ENCODE data around the gene SMIM11.

The SMIM11 gene

DNA sequence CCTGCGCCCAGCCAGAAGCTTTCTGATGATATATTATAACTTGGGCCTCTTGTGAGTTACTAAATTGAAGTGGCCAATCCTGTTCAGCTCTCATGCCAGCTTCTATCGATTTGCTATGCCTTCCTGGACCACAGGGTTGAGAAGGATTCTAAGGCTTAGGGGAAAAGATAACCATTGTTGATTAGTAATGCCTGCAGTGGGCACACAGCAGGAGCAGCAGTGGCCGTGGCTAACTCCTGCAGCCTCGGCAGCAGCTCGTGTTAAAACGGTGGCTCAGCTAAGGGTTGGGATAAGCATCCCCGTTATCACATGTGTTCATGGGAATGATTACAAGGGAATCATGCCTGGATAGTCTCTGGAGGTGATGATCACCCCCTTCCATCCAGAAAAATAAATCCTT lies 32.0 kb upstream of the SMIM11 start:
- H3K9me3 ChIP-seq (ENCODE audit: insufficient read depth, low read depth, low read length), result no peaks in the 10 kb centered on the region
- no peak overlapping the region for H3K9ac ChIP-seq (ENCODE audit: low read depth, low read length)
- no peaks in the 10 kb centered on the region for H3K4me1 ChIP-seq (ENCODE audit: insufficient read depth, low read length)
- no peaks in the 10 kb centered on the region for H3K36me3 ChIP-seq (ENCODE audit: insufficient read depth, low read depth, low read length)
- no peaks in the 10 kb centered on the region for H3K27me3 ChIP-seq (ENCODE audit: insufficient read depth, low read length)
- no peak overlapping the region for H3K27ac ChIP-seq (ENCODE audit: low read length)
- H3K4me3 ChIP-seq (ENCODE audit: low read length), result no peak overlapping the region

DNA sequence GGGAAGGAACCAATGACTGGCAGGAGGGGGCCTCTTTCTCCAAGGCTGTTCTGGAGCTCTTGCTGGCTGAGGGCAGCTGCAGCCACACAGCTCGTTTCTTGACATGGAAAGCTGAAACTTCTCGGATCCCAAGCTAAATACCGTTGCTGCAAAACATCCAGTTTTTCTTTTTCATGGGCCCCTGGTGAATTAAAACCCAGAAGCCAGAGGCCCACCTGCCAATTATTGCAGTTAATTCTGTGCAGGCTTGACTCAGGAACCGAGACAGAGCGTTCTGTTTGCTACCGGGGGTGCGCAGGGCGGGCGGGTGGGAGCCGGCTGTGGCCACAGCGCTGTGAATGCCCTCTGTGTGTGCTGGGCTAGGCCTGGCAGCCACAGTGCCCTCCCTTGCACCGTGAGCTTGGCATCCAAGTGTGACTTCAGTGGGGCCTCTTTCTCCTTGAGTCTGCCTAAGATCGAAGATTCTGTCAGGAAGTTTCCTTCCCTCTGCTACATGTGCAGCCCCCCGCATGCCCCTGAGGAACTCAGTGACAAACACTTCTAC lies 31.4 kb upstream of the SMIM11 start:
- Histone ChIP-seq H3K4me1 (ENCODE audit: insufficient read depth, low read length) (no peaks in the 10 kb centered on the region), H3K36me3 (ENCODE audit: insufficient read depth, low read depth, low read length) (no peaks in the 10 kb centered on the region), H3K9ac (ENCODE audit: low read depth, low read length) (no peak overlapping the region), H3K27ac (ENCODE audit: low read length) (no peak overlapping the region), H3K27me3 (ENCODE audit: insufficient read depth, low read length) (no peaks in the 10 kb centered on the region), H3K4me3 (ENCODE audit: low read length) (no peak overlapping the region), H3K9me3 (ENCODE audit: insufficient read depth, low read depth, low read length) (no peaks in the 10 kb centered on the region)

DNA sequence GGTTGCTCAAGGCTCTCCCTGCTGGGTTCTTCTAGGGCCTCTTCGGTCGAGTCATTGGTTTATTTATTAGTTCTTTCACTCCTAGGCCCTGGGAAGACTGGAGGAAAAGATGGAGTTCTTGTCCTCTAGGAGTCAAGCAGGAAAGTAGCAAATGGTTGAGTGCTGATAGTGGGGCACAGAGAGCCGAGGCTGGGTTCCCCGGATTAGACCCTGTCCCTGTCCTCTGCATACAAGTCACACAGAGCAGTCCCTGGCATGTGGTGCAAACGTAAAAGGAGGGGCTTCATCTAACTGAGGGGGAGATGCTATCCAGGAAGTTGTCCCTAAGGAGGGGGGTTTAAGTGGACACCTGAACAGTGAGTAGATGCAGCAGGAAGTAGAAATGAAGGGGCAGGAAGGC lies 30.7 kb upstream of the SMIM11 start:
- Histone ChIP-seq H3K9ac (ENCODE audit: low read depth, low read length) (no peak overlapping the region), H3K4me3 (ENCODE audit: low read length) (no peak overlapping the region), H3K4me1 (ENCODE audit: insufficient read depth, low read length) (no peaks in the 10 kb centered on the region), H3K9me3 (ENCODE audit: insufficient read depth, low read depth, low read length) (no peaks in the 10 kb centered on the region), H3K36me3 (ENCODE audit: insufficient read depth, low read depth, low read length) (no peaks in the 10 kb centered on the region), H3K27ac (ENCODE audit: low read length) (no peak overlapping the region), H3K27me3 (ENCODE audit: insufficient read depth, low read length) (no peaks in the 10 kb centered on the region)

DNA sequence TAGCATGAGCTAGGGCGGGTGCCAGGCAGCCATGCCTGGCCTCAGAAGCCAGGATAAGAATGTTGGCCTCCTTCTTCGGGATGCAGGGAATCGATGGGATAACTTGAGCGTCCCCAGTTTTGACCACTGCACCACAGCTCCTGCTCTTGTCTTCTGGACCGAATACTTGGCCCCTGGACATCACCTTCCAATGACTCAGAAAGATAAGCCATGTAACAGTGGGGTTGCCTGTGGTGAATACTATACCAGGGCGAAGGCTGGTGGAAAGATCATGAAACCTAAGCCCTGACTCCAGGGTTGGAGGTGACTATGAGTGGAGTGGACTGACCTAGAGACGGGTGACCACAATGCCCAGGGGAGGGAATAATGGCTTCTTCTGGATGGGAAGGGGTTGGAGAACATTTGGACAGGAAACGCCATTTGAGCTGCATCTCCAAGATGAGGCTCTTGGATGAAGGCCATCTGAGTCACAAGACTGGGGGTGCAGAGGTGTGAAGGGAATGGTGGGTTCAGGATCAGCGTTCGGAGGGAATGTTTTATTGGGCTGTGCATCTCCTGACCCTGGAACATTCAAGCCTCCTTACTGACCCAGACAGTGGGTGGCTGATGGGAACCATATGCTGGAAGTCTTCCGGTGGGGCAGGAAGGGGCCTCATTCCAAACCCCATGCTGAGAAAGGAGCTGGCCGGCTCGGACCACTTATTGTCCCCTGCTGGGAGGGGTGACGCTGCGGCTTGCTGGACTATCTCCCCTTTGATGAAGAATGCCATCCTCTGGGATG lies 30.0 kb upstream of the SMIM11 start:
- H3K9me3 ChIP-seq (ENCODE audit: insufficient read depth, low read depth, low read length), result no peaks in the 10 kb centered on the region
- no peaks in the 10 kb centered on the region for H3K27me3 ChIP-seq (ENCODE audit: insufficient read depth, low read length)
- H3K4me1 ChIP-seq (ENCODE audit: insufficient read depth, low read length), result no peaks in the 10 kb centered on the region
- H3K27ac ChIP-seq (ENCODE audit: low read length), result no peak overlapping the region
- no peak overlapping the region for H3K9ac ChIP-seq (ENCODE audit: low read depth, low read length)
- no peaks in the 10 kb centered on the region for H3K36me3 ChIP-seq (ENCODE audit: insufficient read depth, low read depth, low read length)
- H3K4me3 ChIP-seq (ENCODE audit: low read length), result no peak overlapping the region

DNA sequence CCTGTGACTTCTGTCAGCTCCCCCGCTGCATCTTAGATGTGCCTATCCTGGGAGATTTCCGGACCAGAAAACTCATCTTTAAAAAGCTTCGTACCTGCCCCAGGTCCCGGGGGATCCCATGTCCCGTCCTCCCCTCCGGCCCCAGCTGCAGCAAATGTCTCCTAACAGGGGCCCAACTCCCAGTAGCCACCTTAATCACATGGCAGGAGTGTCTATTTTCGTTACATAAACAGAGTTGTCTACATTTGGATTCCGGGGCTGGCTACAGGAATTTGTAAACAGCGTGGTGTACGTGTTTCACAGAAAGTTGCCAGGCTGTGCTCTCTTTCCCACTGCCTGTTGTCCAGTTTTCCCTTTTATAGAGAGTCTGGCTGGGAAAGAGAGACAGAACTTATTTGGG lies 29.4 kb upstream of the SMIM11 start:
- Histone ChIP-seq H3K27me3 (ENCODE audit: insufficient read depth, low read length) (no peaks in the 10 kb centered on the region), H3K9ac (ENCODE audit: low read depth, low read length) (no peak overlapping the region), H3K4me3 (ENCODE audit: low read length) (no peak overlapping the region), H3K4me1 (ENCODE audit: insufficient read depth, low read length) (no peaks in the 10 kb centered on the region), H3K9me3 (ENCODE audit: insufficient read depth, low read depth, low read length) (no peaks in the 10 kb centered on the region), H3K36me3 (ENCODE audit: insufficient read depth, low read depth, low read length) (no peaks in the 10 kb centered on the region), H3K27ac (ENCODE audit: low read length) (no peak overlapping the region)

DNA sequence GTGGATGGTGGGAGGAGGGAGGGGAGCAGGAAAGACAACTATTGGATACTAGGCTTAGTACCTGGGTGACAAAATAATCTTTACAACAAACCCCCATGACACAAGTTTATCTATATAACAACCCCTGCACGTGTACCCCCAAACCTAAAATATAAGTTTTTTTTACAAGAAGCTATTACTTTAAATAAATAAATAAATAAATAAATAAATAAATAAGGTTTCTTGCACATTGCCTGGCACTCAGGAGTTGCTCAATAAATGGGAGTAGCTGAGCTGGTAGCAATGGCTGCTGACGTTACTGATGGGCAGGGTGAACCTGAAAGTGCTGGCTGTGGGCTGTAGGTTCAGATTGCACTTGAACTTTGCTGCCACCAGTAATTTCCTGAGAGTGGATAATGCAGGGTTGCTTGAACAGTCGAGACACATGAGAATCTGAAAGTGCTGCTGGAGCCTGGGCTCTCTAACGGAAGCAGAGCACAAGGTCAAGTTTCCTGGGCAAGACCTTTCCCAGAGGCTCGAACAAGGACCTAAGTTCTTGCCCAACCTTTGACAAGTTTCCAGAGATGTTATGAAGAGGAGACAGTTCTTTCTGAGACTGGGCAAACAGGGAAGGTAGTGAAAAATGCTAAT lies 26.3 kb upstream of the SMIM11 start:
- H3K27me3 ChIP-seq (ENCODE audit: insufficient read depth, low read length), result no peaks in the 10 kb centered on the region
- H3K9me3 ChIP-seq (ENCODE audit: insufficient read depth, low read depth, low read length), result no peaks in the 10 kb centered on the region
- no peaks in the 10 kb centered on the region for H3K4me1 ChIP-seq (ENCODE audit: insufficient read depth, low read length)
- H3K4me3 ChIP-seq (ENCODE audit: low read length), result no peak overlapping the region
- H3K36me3 ChIP-seq (ENCODE audit: insufficient read depth, low read depth, low read length), result no peaks in the 10 kb centered on the region
- H3K27ac ChIP-seq (ENCODE audit: low read length), result no peak overlapping the region
- H3K9ac ChIP-seq (ENCODE audit: low read depth, low read length), result no peak overlapping the region

DNA sequence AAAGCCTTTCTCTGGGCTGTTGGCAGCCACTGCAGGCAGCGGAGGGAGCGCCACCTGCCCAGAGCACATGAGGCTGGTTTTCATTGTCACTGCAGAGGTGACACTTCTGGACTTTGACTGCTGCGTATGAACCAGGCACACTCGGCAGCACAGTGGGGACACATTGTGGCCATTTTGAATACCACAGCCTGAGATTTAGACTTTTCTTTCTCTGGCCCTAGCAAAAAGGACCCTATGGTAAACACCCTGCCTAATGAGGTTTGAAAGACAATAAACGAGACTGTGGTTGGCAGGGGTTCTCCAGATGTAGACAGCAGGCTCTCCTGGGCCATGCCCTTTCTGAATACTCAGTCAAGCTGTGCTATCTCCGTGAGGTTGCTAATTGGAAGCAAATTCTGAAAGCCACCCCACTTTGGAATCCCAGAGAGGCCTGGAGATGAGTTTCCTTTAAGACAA lies 23.5 kb upstream of the SMIM11 start:
- H3K36me3 ChIP-seq (ENCODE audit: insufficient read depth, low read depth, low read length), result no peaks in the 10 kb centered on the region

DNA sequence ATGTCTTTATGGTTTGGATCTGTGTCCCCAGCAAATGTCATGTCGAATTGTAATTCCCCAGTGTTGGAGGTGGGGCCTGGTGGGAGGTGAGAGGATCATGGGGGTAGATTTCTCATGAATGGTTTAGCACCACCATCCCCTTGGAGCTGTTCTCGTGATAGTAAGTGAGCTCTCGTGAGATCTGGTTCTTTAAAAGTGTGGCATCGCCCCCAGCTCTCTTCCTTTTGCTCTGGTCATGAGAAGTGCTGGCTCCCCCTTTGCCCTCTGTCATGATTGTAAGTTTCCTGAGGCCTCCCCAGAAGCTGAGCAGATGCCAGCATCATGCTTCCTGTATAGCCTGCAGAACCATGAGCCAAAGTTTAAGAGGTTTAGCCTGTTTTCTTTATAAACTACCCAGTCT lies 22.8 kb upstream of the SMIM11 start:
- Histone ChIP-seq H3K9me3 (ENCODE audit: insufficient read depth, low read depth, low read length) (no peaks in the 10 kb centered on the region), H3K4me1 (ENCODE audit: insufficient read depth, low read length) (no peaks in the 10 kb centered on the region), H3K9ac (ENCODE audit: low read depth, low read length) (no peak overlapping the region), H3K27ac (ENCODE audit: low read length) (no peak overlapping the region), H3K4me3 (ENCODE audit: low read length) (no peak overlapping the region), H3K27me3 (ENCODE audit: insufficient read depth, low read length) (no peaks in the 10 kb centered on the region), H3K36me3 (ENCODE audit: insufficient read depth, low read depth, low read length) (no peaks in the 10 kb centered on the region)

More for the DNA sequence above, 23.5 kb upstream of the SMIM11 start:
- no peak overlapping the region for H3K4me3 ChIP-seq (ENCODE audit: low read length)
- H3K9ac ChIP-seq (ENCODE audit: low read depth, low read length), result no peak overlapping the region
- H3K4me1 ChIP-seq (ENCODE audit: insufficient read depth, low read length), result no peaks in the 10 kb centered on the region
- H3K27ac ChIP-seq (ENCODE audit: low read length), result no peak overlapping the region
- no peaks in the 10 kb centered on the region for H3K27me3 ChIP-seq (ENCODE audit: insufficient read depth, low read length)
- no peaks in the 10 kb centered on the region for H3K9me3 ChIP-seq (ENCODE audit: insufficient read depth, low read depth, low read length)

DNA sequence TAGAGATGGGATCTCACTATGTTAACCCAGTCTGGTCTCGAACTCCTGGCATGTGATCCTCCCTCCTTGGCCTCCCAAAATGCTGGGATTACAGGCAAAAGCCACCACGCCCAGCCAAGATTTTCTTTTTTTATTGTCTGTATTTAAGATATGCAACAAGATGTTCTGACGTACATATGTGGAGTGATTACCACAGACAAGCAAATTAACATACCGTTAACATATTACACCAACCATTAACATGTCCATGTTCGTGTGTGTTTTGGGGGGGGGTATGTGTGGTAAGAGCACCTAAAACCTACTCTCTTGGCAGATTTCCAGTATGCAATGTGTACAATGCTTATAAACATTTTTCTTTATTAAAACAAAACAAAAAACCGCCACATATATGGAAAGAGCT lies 22.1 kb upstream of the SMIM11 start:
- no peaks in the 10 kb centered on the region for H3K27me3 ChIP-seq (ENCODE audit: insufficient read depth, low read length)
- no peak overlapping the region for H3K9ac ChIP-seq (ENCODE audit: low read depth, low read length)
- H3K4me3 ChIP-seq (ENCODE audit: low read length), result no peak overlapping the region
- no peak overlapping the region for H3K27ac ChIP-seq (ENCODE audit: low read length)
- H3K36me3 ChIP-seq (ENCODE audit: insufficient read depth, low read depth, low read length), result no peaks in the 10 kb centered on the region
- no peaks in the 10 kb centered on the region for H3K9me3 ChIP-seq (ENCODE audit: insufficient read depth, low read depth, low read length)
- H3K4me1 ChIP-seq (ENCODE audit: insufficient read depth, low read length), result no peaks in the 10 kb centered on the region

DNA sequence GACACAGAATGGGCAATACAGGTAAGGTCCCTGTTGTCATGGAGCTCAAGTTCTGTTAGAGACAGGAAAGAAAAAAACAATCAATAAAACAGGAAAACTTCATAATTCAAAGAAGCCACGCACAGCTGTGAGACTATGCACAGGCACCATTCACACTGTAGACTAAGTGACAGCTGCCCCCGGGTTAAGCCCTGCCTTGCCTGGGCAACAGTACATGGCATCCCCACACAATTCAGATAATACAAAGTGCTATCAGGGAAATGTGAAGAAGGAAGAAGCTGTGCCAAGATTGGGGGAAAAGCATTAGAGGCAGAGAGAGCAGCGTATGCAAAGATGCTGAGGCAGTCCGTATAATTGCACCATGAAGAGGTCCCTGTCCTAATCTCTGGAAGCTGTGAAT lies 20.5 kb upstream of the SMIM11 start:
- no peak overlapping the region for H3K9ac ChIP-seq (ENCODE audit: low read depth, low read length)
- H3K4me1 ChIP-seq (ENCODE audit: insufficient read depth, low read length), result no peaks in the 10 kb centered on the region
- no peaks in the 10 kb centered on the region for H3K36me3 ChIP-seq (ENCODE audit: insufficient read depth, low read depth, low read length)
- no peak overlapping the region for H3K27ac ChIP-seq (ENCODE audit: low read length)
- H3K27me3 ChIP-seq (ENCODE audit: insufficient read depth, low read length), result no peaks in the 10 kb centered on the region
- H3K4me3 ChIP-seq (ENCODE audit: low read length), result no peak overlapping the region
- H3K9me3 ChIP-seq (ENCODE audit: insufficient read depth, low read depth, low read length), result no peaks in the 10 kb centered on the region

DNA sequence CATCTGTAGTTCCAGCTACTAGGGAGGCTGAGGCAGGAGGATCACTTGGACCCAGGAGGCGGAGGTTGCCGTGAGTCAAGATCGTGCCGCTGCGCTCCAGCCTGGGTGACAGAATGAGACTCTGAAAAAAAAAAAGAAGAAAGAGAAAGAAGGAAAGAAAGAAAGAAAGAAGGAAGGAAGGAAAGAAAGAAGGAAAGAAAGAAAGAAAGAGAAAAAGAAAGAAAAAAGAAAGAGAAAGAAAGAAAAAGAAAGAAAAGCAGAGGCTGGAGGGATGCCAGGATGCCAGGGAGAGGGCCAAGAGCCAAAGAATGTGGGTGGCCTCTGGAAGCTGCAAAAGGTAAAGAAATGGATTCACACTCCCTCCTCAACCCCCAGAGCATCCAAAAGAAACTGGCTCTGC lies 19.7 kb upstream of the SMIM11 start:
- Histone ChIP-seq H3K36me3 (ENCODE audit: insufficient read depth, low read depth, low read length) (no peaks in the 10 kb centered on the region), H3K9me3 (ENCODE audit: insufficient read depth, low read depth, low read length) (no peaks in the 10 kb centered on the region), H3K9ac (ENCODE audit: low read depth, low read length) (no peak overlapping the region), H3K27ac (ENCODE audit: low read length) (no peak overlapping the region), H3K4me3 (ENCODE audit: low read length) (no peak overlapping the region), H3K27me3 (ENCODE audit: insufficient read depth, low read length) (no peaks in the 10 kb centered on the region), H3K4me1 (ENCODE audit: insufficient read depth, low read length) (no peaks in the 10 kb centered on the region)

DNA sequence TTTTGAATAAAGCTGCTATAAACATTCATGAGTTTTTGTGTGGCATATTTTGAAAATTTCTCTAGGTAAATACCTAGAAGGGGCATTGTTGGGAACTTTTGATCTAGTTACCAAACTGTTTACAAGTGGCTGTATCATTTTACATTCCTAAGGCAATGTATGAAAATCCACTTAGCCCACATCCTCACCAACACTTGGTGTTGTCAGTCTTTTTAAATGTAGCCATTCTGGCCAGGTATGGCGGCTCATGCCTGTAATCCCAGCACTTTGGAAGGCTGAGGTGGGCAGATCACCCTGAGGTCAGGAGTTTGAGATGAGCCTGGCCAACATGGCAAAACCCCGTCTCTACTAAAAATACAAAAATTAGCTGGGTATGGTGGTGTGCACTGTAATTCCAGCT lies 17.4 kb upstream of the SMIM11 start:
- no peak overlapping the region for H3K27ac ChIP-seq (ENCODE audit: low read length)
- no peak overlapping the region for H3K4me3 ChIP-seq (ENCODE audit: low read length)
- no peaks in the 10 kb centered on the region for H3K9me3 ChIP-seq (ENCODE audit: insufficient read depth, low read depth, low read length)
- no peak overlapping the region for H3K9ac ChIP-seq (ENCODE audit: low read depth, low read length)
- H3K36me3 ChIP-seq (ENCODE audit: insufficient read depth, low read depth, low read length), result no peaks in the 10 kb centered on the region
- no peaks in the 10 kb centered on the region for H3K4me1 ChIP-seq (ENCODE audit: insufficient read depth, low read length)
- H3K27me3 ChIP-seq (ENCODE audit: insufficient read depth, low read length), result no peaks in the 10 kb centered on the region

Data from iPS-20b (cell line).